Upper lobe of right lung (tissue), 1 donor: ENCODE measurements around the gene TTLL4. TPM values are rescaled to one million over a fixed set of nuclear protein-coding genes. Genes with fewer than 3 reads are reported as not detected.
A peak's percentile ranks its signal among the peaks of the same experiment; 100 is the strongest.

ENCODE experiments used
- ATAC-seq: fragments of 200-7000 bp; cut with Tn5 transposase; one replicate; pipeline ENCODE4 v1.9.1; 2020; ENCODE audit warnings: mild to moderate bottlenecking, moderate library complexity
- DNase-seq: peaks from one replicate; pipeline ENCODE4 v3.0.0-alpha.2; 2020
- H3K27ac ChIP-seq: fragments of 200-600 bp; one replicate; pipeline ENCODE4 v1.8.0; 2022
- H3K27me3 ChIP-seq: fragments of 200-600 bp; one replicate; pipeline ENCODE4 v1.8.0; 2022; ENCODE audit warnings: mild to moderate bottlenecking
- H3K36me3 ChIP-seq: fragments of 200-600 bp; one replicate; pipeline ENCODE4 v1.8.0; 2022
- H3K4me1 ChIP-seq: fragments of 200-600 bp; one replicate; pipeline ENCODE4 v1.8.0; 2022
- H3K4me3 ChIP-seq: fragments of 200-600 bp; one replicate; pipeline ENCODE4 v1.8.0; 2022; ENCODE audit warnings: mild to moderate bottlenecking
- H3K9me3 ChIP-seq: fragments of 200-600 bp; one replicate; pipeline ENCODE4 v1.8.0; 2022
- intact Hi-C: fragments of 100-400 bp; cut with DNase I; formaldehyde crosslinking; loops from one replicate; pipeline ENCODE4 v1.11.0; 2022
- total RNA-seq: library from RNA; stranded (reverse); fragmentation: NEBNext Ultra II Directional; extraction: Animal tissue kit (Norgen Biotek cat#: 25700); gene quantifications from one replicate; pipeline ENCODE4 v1.2.1, GENCODE V29; 2021
- TF ChIP-seq, protein P1 (sequence below): fragments of 200-600 bp; IDR thresholded peaks from one replicate; pipeline ENCODE4 v1.8.0; 2022; ENCODE audit warnings: antibody characterized with exemption
- donor health status: DM: no; HTN: yes; CAD: no; lungs with severe emphysema.

TTLL4 gene
- total RNA-seq, 1 donor from 2014 or later, result 29.5 TPM

DNA sequence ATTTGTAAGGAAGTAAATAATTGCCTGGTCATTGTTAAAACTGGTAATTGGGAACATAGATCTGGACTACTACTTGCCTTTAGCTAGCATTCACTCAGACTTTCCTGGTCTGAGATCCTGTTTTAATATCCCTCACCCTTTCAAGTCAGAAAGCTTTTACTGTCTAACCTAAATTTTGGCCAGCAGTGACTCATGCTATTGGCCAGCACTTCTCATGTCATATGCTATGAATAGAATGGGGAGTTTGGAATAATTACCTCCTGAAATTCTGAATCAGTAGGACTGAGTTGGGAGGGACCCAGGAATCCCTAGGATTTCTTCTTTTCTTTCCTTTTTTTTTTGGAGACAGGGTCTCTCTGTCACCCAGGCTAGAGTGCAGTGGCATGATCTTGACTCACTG lies 19.4 kb upstream of the TTLL4 start:
- intact Hi-C loops, result no loop called here
- no peaks in the 10 kb centered on the region for H3K27me3 ChIP-seq
- H3K27ac ChIP-seq, result no peak overlapping the region
- H3K4me1 ChIP-seq, result no peaks in the 10 kb centered on the region
- H3K36me3 ChIP-seq, result peaks cover 42% of the 10 kb centered on the region
- H3K4me3 ChIP-seq, result no peak overlapping the region
- H3K9me3 ChIP-seq, result no peaks in the 10 kb centered on the region
- ATAC-seq, result no peak
- no peak for DNase-seq
- TF ChIP-seq, protein P1, sequence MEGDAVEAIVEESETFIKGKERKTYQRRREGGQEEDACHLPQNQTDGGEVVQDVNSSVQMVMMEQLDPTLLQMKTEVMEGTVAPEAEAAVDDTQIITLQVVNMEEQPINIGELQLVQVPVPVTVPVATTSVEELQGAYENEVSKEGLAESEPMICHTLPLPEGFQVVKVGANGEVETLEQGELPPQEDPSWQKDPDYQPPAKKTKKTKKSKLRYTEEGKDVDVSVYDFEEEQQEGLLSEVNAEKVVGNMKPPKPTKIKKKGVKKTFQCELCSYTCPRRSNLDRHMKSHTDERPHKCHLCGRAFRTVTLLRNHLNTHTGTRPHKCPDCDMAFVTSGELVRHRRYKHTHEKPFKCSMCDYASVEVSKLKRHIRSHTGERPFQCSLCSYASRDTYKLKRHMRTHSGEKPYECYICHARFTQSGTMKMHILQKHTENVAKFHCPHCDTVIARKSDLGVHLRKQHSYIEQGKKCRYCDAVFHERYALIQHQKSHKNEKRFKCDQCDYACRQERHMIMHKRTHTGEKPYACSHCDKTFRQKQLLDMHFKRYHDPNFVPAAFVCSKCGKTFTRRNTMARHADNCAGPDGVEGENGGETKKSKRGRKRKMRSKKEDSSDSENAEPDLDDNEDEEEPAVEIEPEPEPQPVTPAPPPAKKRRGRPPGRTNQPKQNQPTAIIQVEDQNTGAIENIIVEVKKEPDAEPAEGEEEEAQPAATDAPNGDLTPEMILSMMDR, result no peak

DNA sequence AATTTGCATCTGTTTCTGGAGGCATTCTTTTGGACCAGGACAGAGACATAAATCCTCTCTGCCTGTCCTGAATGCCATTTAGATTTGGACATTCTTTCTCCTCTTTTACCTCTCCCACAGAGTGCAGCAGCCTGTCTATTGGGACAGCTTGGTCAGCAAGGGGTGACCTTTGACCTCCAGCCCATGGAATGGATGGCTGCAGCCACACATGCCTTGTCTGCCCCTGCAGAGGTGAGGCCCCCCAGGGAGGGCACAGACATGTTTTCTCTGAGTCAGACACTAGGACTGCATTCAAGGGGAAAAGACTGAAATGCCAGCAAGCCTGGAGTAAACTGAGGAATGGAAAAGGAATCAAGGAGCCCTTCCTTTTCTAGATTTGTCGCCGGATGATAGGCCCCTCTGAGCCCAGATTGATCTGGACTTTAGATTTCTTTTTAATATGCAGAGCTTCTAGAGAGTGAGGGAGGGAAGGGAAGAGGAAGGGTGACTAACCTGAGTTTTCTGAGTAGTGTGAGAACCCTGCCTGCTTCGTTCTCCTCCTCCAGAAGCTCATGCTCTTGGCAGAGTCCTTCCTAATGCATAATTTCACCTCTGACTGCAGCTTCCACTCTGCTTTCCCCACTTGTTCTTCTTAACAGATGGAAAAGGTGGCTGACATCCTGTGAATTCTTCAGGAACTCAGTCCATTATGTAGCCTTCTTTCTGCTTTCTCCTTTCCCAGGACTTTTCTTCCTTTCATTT lies 16.1 kb upstream of the TTLL4 start:
- Histone ChIP-seq H3K9me3 (no peaks in the 10 kb centered on the region), H3K4me1 (no peaks in the 10 kb centered on the region), H3K36me3 (peaks cover 58% of the 10 kb centered on the region), H3K27ac (no peak overlapping the region), H3K27me3 (no peaks in the 10 kb centered on the region), H3K4me3 (no peak overlapping the region)
- no peak for ATAC-seq
- no peak for DNase-seq
- TF ChIP-seq, protein P1, result no peak
- intact Hi-C loops, result no loop called here

DNA sequence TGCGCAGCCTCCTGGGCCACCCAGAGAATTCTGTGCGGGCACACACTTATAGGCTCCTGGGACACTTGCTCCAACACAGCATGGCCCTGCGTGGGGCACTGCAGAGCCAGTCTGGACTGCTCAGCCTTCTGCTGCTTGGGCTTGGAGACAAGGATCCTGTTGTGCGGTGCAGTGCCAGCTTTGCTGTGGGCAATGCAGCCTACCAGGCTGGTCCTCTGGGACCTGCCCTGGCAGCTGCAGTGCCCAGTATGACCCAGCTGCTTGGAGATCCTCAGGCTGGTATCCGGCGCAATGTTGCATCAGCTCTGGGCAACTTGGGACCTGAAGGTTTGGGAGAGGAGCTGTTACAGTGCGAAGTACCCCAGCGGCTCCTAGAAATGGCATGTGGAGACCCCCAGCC lies 11.8 kb upstream of the TTLL4 start:
- Histone ChIP-seq H3K27ac (no peak overlapping the region), H3K36me3 (peaks cover 27% of the 10 kb centered on the region), H3K27me3 (no peaks in the 10 kb centered on the region), H3K4me1 (no peaks in the 10 kb centered on the region), H3K4me3 (no peak overlapping the region), H3K9me3 (no peaks in the 10 kb centered on the region)
- TF ChIP-seq, protein P1, result no peak
- ATAC-seq (peak; percentile 19), DNase-seq (no peak)
- intact Hi-C loops, result no loop called here

DNA sequence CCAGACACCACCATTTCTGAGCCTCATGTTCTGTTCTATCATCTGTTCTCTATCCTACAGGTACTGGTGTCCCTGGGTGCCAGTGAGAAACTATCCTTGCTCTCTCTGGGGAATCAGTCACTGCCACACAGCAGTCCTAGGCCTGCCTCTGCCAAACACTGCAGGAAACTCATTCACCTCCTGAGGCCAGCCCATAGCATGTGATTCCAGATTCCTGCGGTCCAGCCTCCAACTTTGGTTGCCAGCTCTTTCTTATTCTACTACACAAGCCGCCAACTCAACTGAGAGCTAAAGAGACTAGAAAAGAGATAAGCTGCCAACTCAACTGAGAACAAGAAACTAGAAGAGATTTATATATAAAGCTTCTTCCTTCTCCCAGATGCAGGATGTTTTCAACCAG lies 8.8 kb upstream of the TTLL4 start:
- Histone ChIP-seq H3K4me1 (no peaks in the 10 kb centered on the region), H3K27ac (no peak overlapping the region), H3K36me3 (peaks cover 19% of the 10 kb centered on the region), H3K9me3 (no peaks in the 10 kb centered on the region), H3K4me3 (no peak overlapping the region), H3K27me3 (no peaks in the 10 kb centered on the region)
- intact Hi-C loops, result no loop called here
- TF ChIP-seq, protein P1, result no peak
- ATAC-seq (no peak), DNase-seq (no peak)

DNA sequence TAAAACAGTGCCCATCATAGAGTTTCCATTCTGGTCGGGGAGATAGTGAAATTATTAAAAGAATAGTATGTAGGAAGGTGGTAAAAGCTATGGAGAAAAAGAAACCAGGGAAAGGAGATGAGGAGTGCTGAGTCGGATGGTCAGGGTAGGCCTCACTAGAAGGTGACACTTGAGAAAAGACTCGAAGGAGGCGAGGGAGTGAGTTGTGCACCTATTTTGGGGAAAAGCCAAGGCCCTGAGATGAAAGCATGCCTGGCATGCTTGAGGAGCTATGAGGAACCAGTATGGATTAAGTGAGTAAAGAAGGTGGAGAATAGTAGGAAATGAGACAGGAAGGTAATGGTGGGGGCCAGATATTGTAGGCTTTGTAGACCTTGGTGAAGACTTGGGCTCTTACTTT lies 7.3 kb upstream of the TTLL4 start:
- Histone ChIP-seq H3K4me1 (no peaks in the 10 kb centered on the region), H3K27ac (no peak overlapping the region), H3K27me3 (no peaks in the 10 kb centered on the region), H3K36me3 (peaks cover 13% of the 10 kb centered on the region), H3K4me3 (no peak overlapping the region), H3K9me3 (no peaks in the 10 kb centered on the region)
- ATAC-seq (peak; percentile 66), DNase-seq (no peak)
- TF ChIP-seq, protein P1, result no peak
- intact Hi-C loops, result no loop called here

DNA sequence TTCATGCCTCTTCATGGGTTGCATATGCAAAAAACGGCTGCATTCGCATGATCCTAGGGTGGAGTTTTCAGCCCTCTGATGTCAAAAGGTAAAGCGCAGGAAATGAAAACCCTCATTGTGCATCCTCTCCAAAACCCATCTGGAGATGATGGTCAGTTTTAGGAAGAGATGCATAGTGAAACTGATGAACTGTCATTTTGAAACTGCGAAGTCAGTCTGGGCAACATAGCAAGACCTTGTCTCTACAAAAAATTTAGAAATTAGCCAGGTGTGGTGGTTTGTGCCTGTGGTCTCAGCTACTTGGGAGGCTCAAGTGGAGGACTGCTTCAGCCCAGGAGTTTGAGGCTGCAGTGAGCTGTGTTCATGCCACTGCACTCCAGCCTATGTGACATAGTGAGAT lies 2.5 kb upstream of the TTLL4 start:
- Histone ChIP-seq H3K27ac (no peak overlapping the region), H3K4me1 (peaks cover 8% of the 10 kb centered on the region), H3K9me3 (no peaks in the 10 kb centered on the region), H3K4me3 (no peak overlapping the region), H3K27me3 (no peaks in the 10 kb centered on the region), H3K36me3 (no peaks in the 10 kb centered on the region)
- intact Hi-C loops, result no loop called here
- TF ChIP-seq, protein P1, result no peak
- DNase-seq (no peak), ATAC-seq (no peak)
